A673 (cell line): Measurements from ENCODE around the gene ATOSA. TPM values are rescaled to one million over a fixed set of nuclear protein-coding genes. Genes with fewer than 3 reads are reported as not detected.

Source experiments
- BruUV-seq: library from RNA; stranded (reverse); fragments of 400-500 nt; replicated peaks from 2 replicates; lab custom pipeline; 2021; lab: Mats Ljungman, UMichigan
- CTCF ChIA-PET: fragments of 300-600 bp; sonication (Branson Sonifier 250); formaldehyde crosslinking; loops from one replicate; lab custom pipeline; 2022; ENCODE audit warnings: antibody characterized with exemption; lab: Charles Lee
- POLR2A ChIA-PET: fragments of 300-600 bp; sonication (Branson Sonifier 250); formaldehyde crosslinking; loops from one replicate; lab custom pipeline; 2022; ENCODE audit warnings: antibody characterized with exemption; ENCODE audit not compliant: low non-redundant PET; lab: Charles Lee
- DNase-seq: peaks from one replicate; pipeline ENCODE4 v3.0.0-alpha.2; 2015; ENCODE audit warnings: low spot score
- H3K27ac ChIP-seq: fragments of 200-600 bp; sonication (generic); 2 replicates; pipeline ENCODE4 v1.5.1; 2016; ENCODE audit warnings: mixed run types, low read depth, mild to moderate bottlenecking, mixed read lengths, antibody characterized with exemption, low read length; ENCODE audit not compliant: poor library complexity, severe bottlenecking
- H3K27me3 ChIP-seq: fragments of 200-600 bp; sonication (generic); replicated peaks from 2 replicates; pipeline ENCODE4 v1.6.1; 2017; ENCODE audit warnings: mixed run types, low read depth, mild to moderate bottlenecking, mixed read lengths, antibody characterized with exemption, low read length; ENCODE audit not compliant: insufficient read depth, poor library complexity
- H3K36me3 ChIP-seq: fragments of 200-600 bp; sonication (generic); 2 replicates; pipeline ENCODE4 v1.6.1; 2016; ENCODE audit warnings: mixed run types, mild to moderate bottlenecking, mixed read lengths, antibody characterized with exemption, low read length; ENCODE audit not compliant: insufficient read depth, poor library complexity, severe bottlenecking
- H3K4me1 ChIP-seq: fragments of 200-600 bp; sonication (generic); 2 replicates; pipeline ENCODE4 v1.6.1; 2017; ENCODE audit warnings: mixed run types, mild to moderate bottlenecking, mixed read lengths, antibody characterized with exemption, low read length; ENCODE audit not compliant: insufficient read depth, poor library complexity, severe bottlenecking
- H3K4me3 ChIP-seq: fragments of 200-600 bp; sonication (generic); 2 replicates; pipeline ENCODE4 v1.5.1; 2016; ENCODE audit warnings: low read depth, mixed run types, mild to moderate bottlenecking, mixed read lengths, low read length; ENCODE audit not compliant: poor library complexity, severe bottlenecking
- H3K9me3 ChIP-seq: fragments of 200-600 bp; sonication (generic); 2 replicates; pipeline ENCODE4 v1.6.1; 2016; ENCODE audit warnings: mixed run types, low read depth, mild to moderate bottlenecking, mixed read lengths, antibody characterized with exemption, low read length; ENCODE audit not compliant: poor library complexity, severe bottlenecking
- EZH2 ChIP-seq: fragments of 200-600 bp; sonication (generic); IDR thresholded peaks from 2 replicates; pipeline ENCODE4 v1.6.1; 2017; ENCODE audit warnings: borderline replicate concordance, low read depth, mild to moderate bottlenecking, mixed read lengths, antibody characterized with exemption, low read length; ENCODE audit not compliant: poor library complexity, severe bottlenecking
- intact Hi-C: fragments of 100-400 bp; cut with micrococcal nuclease; formaldehyde crosslinking; loops from one replicate; pipeline ENCODE4 v1.10.0; 2022; ENCODE audit not compliant: unreplicated experiment
- total RNA-seq: library from RNA; stranded (reverse); gene quantifications from 2 replicates; pipeline ENCODE4 v1.2.3, GENCODE V29; 2021
- TF ChIP-seq, protein P1 (sequence below): fragments of 300-800, 200-600 bp; sonication (generic); conservative IDR thresholded peaks from 2 replicates; pipeline ENCODE4 v1.5.1; 2017; ENCODE audit warnings: low read depth, mild to moderate bottlenecking, antibody characterized with exemption, low read length, moderate library complexity, mixed read lengths

The ATOSA gene
- total RNA-seq, 1 experiment from 2014 or later, result 5.3 TPM

DNA sequence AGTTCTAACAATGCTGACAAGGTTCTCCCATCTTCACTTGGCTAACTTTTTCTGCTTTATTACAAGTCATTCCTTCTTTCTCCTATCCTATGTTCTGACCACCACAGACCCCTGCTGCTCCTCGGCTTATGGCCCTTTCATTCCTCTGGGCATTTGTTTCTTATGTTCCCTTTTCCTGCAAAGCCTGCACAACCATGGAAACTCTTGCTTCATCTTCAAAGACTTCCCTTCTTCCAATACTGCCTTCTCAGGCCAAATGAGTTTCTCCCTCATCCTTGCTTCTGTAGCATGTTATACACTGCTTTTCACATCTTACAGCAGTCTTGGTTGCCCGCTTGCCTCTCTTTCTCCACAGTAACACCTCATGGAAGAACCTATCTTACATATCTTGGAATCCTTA lies 17.9 kb upstream of the ATOSA start:
- Histone ChIP-seq H3K27me3 (peaks cover 9% of the 10 kb centered on the region), H3K9me3 (no peaks in the 10 kb centered on the region), H3K4me3 (no peak overlapping the region), H3K36me3 (no peaks in the 10 kb centered on the region), H3K27ac (no peak overlapping the region), H3K4me1 (no peaks in the 10 kb centered on the region)
- TF ChIP-seq EZH2, result no peak
- TF ChIP-seq, protein P1, sequence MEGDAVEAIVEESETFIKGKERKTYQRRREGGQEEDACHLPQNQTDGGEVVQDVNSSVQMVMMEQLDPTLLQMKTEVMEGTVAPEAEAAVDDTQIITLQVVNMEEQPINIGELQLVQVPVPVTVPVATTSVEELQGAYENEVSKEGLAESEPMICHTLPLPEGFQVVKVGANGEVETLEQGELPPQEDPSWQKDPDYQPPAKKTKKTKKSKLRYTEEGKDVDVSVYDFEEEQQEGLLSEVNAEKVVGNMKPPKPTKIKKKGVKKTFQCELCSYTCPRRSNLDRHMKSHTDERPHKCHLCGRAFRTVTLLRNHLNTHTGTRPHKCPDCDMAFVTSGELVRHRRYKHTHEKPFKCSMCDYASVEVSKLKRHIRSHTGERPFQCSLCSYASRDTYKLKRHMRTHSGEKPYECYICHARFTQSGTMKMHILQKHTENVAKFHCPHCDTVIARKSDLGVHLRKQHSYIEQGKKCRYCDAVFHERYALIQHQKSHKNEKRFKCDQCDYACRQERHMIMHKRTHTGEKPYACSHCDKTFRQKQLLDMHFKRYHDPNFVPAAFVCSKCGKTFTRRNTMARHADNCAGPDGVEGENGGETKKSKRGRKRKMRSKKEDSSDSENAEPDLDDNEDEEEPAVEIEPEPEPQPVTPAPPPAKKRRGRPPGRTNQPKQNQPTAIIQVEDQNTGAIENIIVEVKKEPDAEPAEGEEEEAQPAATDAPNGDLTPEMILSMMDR, result no peak
- ChIA-PET POLR2A (no interaction called here), CTCF (no interaction called here)
- no peak for DNase-seq
- BruUV-seq, result no TSS peak
- intact Hi-C loops, result no loop called here

DNA sequence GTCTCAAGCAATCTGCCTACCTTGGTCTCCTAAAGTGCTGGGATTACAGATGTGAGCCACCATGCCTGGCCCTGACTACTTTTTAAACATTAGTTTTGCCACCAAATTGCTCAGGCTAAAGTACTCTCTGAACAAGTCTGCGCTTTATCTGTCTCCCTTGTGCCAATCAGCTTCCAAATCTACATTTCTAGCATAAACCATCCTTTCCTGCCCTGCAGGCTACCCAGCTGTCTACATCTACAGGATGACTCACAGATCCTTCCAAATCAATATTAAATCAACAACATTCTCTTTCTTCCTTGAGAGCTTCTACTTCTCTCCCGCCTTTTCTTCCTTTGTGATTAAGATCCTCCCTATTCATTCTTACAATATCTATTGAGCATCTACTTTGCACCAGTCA lies 16.0 kb upstream of the ATOSA start:
- ChIA-PET POLR2A (no interaction called here), CTCF (no interaction called here)
- H3K4me3 ChIP-seq, result no peak overlapping the region
- TF ChIP-seq EZH2, result no peak
- TF ChIP-seq, protein P1, result no peak
- no TSS peak for BruUV-seq
- intact Hi-C loops, result no loop called here
- DNase-seq, result no peak
- no peak overlapping the region for H3K27ac ChIP-seq
- peaks cover 9% of the 10 kb centered on the region for H3K27me3 ChIP-seq
- H3K36me3 ChIP-seq, result no peaks in the 10 kb centered on the region
- no peaks in the 10 kb centered on the region for H3K9me3 ChIP-seq
- no peaks in the 10 kb centered on the region for H3K4me1 ChIP-seq

DNA sequence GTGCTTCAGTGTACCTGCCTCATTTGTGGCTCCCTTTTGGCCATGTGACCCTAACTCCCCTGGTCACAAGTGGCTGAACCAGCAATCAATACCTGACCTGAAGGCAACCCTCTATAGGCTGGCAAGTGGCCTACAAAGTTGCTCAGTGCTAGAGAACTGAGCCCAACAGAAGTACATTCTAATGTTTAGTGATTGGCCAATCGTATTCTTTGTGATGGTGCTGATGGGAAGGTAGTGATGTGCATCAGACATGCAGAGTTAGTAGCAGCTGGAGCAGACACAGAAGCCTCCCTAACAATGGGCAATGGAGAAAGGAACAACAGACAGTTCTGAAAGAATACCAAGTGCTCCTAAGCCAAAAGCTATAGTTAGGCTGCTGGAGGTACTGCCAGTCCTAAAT lies 10.4 kb upstream of the ATOSA start:
- Histone ChIP-seq H3K27me3 (peaks cover 2% of the 10 kb centered on the region), H3K4me3 (no peak overlapping the region), H3K27ac (no peak overlapping the region), H3K4me1 (no peaks in the 10 kb centered on the region), H3K9me3 (no peaks in the 10 kb centered on the region), H3K36me3 (no peaks in the 10 kb centered on the region)
- BruUV-seq, result no TSS peak
- no peak for DNase-seq
- no peak for TF ChIP-seq EZH2
- TF ChIP-seq, protein P1, result no peak
- intact Hi-C loops, result no loop called here
- ChIA-PET CTCF (no interaction called here), POLR2A (no interaction called here)
